Mucosa of descending colon (tissue), 3 donors: Measurements from ENCODE around the gene NUDCD3. TPM values are rescaled to one million over a fixed set of nuclear protein-coding genes. Genes with fewer than 3 reads are reported as not detected.

Source experiments
- ATAC-seq: fragments of 200-7000 bp; cut with Tn5 transposase; one replicate; pipeline ENCODE4 v1.9.1; 2020; ENCODE audit warnings: mild to moderate bottlenecking, moderate library complexity
- DNase-seq, 3 donors: peaks; one replicate each; pipeline ENCODE4 v3.0.0-alpha.2; 2020
- H3K36me3 ChIP-seq: fragments of 200-600 bp; one replicate; pipeline ENCODE4 v1.8.0; 2021; ENCODE audit warnings: low read depth, mild to moderate bottlenecking
- H3K4me1 ChIP-seq: fragments of 200-600 bp; one replicate; pipeline ENCODE4 v1.8.0; 2021; ENCODE audit warnings: low read depth, mild to moderate bottlenecking
- H3K4me3 ChIP-seq: fragments of 200-600 bp; one replicate; pipeline ENCODE4 v1.8.0; 2021; ENCODE audit warnings: mild to moderate bottlenecking
- H3K9me3 ChIP-seq: fragments of 200-600 bp; one replicate; pipeline ENCODE4 v1.8.0; 2021; ENCODE audit warnings: mild to moderate bottlenecking
- intact Hi-C, 2 donors: fragments of 100-400 bp; cut with DNase I in 1 of 2; cut with micrococcal nuclease in 1 of 2; formaldehyde crosslinking; loops; one replicate each; pipeline versions ENCODE4 v1.11.0 to v1.11.1; 2022; cut with DNase I, micrococcal nuclease
- total RNA-seq, 3 donors: library from RNA; stranded (reverse); fragmentation: NEBNext Ultra II Directional in 2 of 3; extraction: Animal tissue kit (Norgen Biotek cat#: 25700) in 2 of 3; gene quantifications; one replicate each; pipeline versions ENCODE4 v1.2.1 to v1.2.4, GENCODE V29; 2021 to 2023
- TF ChIP-seq, protein P1 (sequence below): fragments of 200-600 bp; IDR thresholded peaks from one replicate; pipeline ENCODE4 v1.8.0; 2022; ENCODE audit warnings: antibody characterized with exemption, mild to moderate bottlenecking
- donor health status: DM: no; HTN: no; CAD: no; lungs with moderate emphysema.
- donor health status: DM: no; HTN: no; CAD: no.
- donor health status: DM: no; HTN: yes; CAD: no.

The NUDCD3 gene
- total RNA-seq, 3 donors from 2014 or later = 66.3 to 108 (median 76.0) TPM

- intact Hi-C loops = no loop called here
- ATAC-seq = no peak
- Histone ChIP-seq H3K4me3 (no peak overlapping the region), H3K9me3 (no peaks in the 10 kb centered on the region), H3K36me3 (no peaks in the 10 kb centered on the region), H3K4me1 (no peaks in the 10 kb centered on the region)
- TF ChIP-seq, protein P1, sequence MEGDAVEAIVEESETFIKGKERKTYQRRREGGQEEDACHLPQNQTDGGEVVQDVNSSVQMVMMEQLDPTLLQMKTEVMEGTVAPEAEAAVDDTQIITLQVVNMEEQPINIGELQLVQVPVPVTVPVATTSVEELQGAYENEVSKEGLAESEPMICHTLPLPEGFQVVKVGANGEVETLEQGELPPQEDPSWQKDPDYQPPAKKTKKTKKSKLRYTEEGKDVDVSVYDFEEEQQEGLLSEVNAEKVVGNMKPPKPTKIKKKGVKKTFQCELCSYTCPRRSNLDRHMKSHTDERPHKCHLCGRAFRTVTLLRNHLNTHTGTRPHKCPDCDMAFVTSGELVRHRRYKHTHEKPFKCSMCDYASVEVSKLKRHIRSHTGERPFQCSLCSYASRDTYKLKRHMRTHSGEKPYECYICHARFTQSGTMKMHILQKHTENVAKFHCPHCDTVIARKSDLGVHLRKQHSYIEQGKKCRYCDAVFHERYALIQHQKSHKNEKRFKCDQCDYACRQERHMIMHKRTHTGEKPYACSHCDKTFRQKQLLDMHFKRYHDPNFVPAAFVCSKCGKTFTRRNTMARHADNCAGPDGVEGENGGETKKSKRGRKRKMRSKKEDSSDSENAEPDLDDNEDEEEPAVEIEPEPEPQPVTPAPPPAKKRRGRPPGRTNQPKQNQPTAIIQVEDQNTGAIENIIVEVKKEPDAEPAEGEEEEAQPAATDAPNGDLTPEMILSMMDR = no peak
- DNase-seq = no peak
Observed at GRCh38 chr7:44505595-44505994, 15.1 kb upstream of the NUDCD3 start.

DNA sequence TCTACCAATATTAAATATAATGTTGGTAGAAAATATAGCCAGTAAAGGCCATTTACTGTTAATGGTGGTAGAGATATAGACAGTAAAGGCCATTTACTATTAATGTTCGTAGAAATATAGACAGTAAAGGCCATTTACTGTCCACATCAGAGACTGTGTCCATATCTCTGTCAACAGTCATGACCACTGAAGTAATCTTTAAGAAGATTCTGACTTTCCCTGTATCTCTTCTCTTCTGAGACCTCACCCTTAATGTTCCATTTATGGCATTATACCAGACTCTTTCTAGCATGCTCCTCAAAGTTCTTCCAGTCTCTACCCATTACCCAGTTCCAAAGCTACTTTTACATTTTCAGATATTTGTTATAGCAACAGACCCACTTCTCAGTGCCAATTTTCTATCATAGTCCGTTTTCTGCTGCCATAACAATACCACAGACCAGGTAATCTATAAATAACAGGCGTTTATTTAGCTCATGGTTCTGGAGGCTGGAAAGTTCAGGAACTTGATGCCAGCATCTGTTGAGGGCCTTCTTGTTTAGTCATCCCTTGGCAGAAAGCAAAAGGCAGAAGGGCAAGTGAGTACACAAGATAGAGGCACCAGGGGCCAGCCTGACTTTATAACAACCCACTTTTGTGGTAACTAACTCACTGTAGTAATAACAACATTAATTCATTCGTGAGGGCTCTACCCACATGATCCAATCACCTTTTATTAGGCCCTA, 7.9 kb upstream of the NUDCD3 start:
- H3K9me3 ChIP-seq = no peaks in the 10 kb centered on the region
- DNase-seq (no peak), ATAC-seq (no peak)
- no peaks in the 10 kb centered on the region for H3K4me1 ChIP-seq
- intact Hi-C loops = no loop called here
- no peaks in the 10 kb centered on the region for H3K36me3 ChIP-seq
- no peak overlapping the region for H3K4me3 ChIP-seq
- TF ChIP-seq, protein P1 = no peak

DNA sequence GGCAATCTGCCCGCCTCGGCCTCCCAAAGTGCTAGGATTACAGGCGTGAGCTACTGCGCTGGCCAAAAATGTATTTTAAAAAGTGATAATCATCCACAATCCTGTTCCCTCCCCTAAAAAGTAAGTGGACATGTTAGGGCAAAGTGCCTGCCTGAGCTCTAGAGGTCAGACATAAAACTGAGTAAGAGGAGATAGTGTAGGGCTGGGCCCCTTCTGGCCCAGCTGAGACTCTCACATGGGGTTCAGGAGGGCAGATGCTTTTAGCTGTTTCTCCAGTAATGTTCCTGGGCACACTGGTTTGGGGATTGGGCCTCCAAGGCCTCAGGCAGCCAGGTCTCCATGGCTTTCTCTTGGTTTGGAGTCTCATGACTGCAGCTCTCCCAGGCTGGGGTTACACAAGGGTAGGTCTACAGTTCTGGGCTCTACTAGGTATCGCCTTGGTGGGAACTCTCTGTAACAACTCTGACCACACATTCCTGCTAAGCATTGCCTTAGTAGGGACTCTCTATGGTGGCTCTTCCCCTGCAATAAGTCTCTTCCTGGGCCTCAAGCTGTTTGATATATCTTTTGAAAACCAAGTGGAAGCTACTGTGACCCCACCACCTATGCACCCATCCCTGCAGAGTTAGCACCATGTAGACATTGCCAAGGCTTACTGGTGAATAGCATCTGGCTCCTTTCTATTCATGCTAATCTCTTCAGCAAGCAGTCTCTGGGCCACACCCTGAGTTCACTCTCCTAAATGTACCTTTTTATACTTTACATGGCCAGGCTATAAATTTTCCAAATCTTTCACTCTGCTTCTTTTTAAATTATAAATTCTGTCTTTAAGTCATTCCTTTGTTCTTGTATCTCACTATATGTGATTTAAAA, 6.9 kb upstream of the NUDCD3 start:
- intact Hi-C loops = no loop called here
- ATAC-seq (no peak), DNase-seq (no peak)
- Histone ChIP-seq H3K4me1 (no peaks in the 10 kb centered on the region), H3K4me3 (no peak overlapping the region), H3K9me3 (no peaks in the 10 kb centered on the region), H3K36me3 (no peaks in the 10 kb centered on the region)
- TF ChIP-seq, protein P1 = no peak

DNA sequence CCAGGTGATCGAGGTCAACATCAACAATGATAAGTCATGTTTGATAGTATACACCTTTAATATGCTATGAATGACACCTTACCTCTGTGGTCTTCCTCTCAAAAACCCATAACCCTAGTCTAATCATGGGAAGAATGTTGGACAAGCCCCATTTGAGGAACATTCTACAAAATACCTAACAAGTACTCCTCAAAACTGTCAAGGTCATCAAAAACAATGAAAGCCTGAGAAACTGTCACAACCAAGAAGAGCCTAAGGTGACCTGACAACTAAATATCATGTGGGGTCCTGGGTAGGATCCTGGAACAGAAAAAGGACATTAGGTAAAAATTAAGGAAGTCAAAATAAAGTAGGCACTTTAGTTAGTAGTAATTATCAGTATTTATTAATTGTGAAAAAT, 5.9 kb upstream of the NUDCD3 start:
- Histone ChIP-seq H3K36me3 (no peaks in the 10 kb centered on the region), H3K9me3 (no peaks in the 10 kb centered on the region), H3K4me1 (no peaks in the 10 kb centered on the region), H3K4me3 (no peak overlapping the region)
- no peak for DNase-seq
- TF ChIP-seq, protein P1 = no peak
- ATAC-seq = no peak
- intact Hi-C loops = no loop called here

DNA sequence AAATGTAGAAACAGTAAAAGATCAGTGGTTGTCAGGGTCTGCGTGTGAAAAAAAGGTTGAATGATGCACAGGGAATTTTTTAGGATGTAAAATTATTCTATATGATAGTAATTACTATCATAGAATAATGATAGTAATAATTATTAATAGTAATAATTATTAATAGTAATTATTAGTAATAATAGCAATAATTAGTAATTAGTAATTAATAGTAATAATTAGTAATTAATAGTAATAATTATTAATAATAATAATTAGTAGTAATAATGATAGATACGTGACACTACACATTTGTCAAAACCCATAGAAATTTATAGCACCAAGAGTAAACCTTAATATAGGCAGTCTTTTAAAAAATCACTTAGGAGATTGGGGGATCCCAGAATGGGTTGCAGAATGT, 4.5 kb upstream of the NUDCD3 start:
- ATAC-seq (no peak), DNase-seq (no peak)
- TF ChIP-seq, protein P1 = no peak
- H3K4me1 ChIP-seq = no peaks in the 10 kb centered on the region
- no peaks in the 10 kb centered on the region for H3K9me3 ChIP-seq
- intact Hi-C loops = no loop called here
- H3K4me3 ChIP-seq = no peak overlapping the region
- no peaks in the 10 kb centered on the region for H3K36me3 ChIP-seq
